Measurements from ENCODE around the gene JCHAIN. TPM values are rescaled to one million over a fixed set of nuclear protein-coding genes. Genes with fewer than 3 reads are reported as not detected.

JCHAIN gene
- total and polyA plus RNA-seq, 2 of the 4 experiments (the other 2 are of a cell fraction) = 0.72 to 0.86 TPM

GRCh38 chr4:70676554-70677090, 10.3 kb upstream of the JCHAIN start:
- Histone ChIP-seq H4K91ac (ENCODE audit: insufficient read depth, low read depth, low read length) (no peak overlapping the region), H3K56ac (ENCODE audit: extremely low read depth, insufficient read depth, low read length) (no peak overlapping the region), H4K20me1 (ENCODE audit: insufficient read depth, low read length) (no peaks in the 10 kb centered on the region), H2BK20ac (ENCODE audit: low read depth, low read length) (0 out of 2 replicates have a peak overlapping the region, but pooled peaks have one; percentile 72), H3K4me3 (ENCODE audit: insufficient read depth, low read depth, low read length) (no peak overlapping the region), H3K27me3 (ENCODE audit: control insufficient read depth, insufficient read depth, low read length) (no peaks in the 10 kb centered on the region; the same call in 1 of the 2 replicates), H3K9ac (ENCODE audit: low read depth, low read length) (no peak overlapping the region), H3K36me3 (ENCODE audit: control insufficient read depth, insufficient read depth, low read length) (no peaks in the 10 kb centered on the region), H2BK5ac (ENCODE audit: low read depth, low read length, poor library complexity, severe bottlenecking) (no peak overlapping the region), H2BK15ac (ENCODE audit: low read depth, low read length) (no peak overlapping the region), H3K9me3 (ENCODE audit: control insufficient read depth, insufficient read depth, low read length) (no peaks in the 10 kb centered on the region), H3K14ac (replicated peaks; ENCODE audit: low read depth, low read length) (no peak overlapping the region), H3K4ac (ENCODE audit: low read depth, low read length) (no peak overlapping the region), H4K8ac (ENCODE audit: low read depth in 2 of 2, low read length in 2 of 2) (no peak overlapping the region), H3K9me1 (ENCODE audit: insufficient read depth, low read length) (0 out of 2 replicates have a peak, but pooled peaks cover 2% of the 10 kb centered on the region), H2AFZ (replicated peaks; ENCODE audit: low read length, poor library complexity) (no peak overlapping the region), H3K4me2 (ENCODE audit: low read depth, low read length) (no peak overlapping the region), H2BK120ac (ENCODE audit: low read depth, low read length) (no peak overlapping the region), H3K23ac (ENCODE audit: low read depth, low read length) (no peak overlapping the region), H3K27ac (ENCODE audit: insufficient read depth, low read length) (no peak overlapping the region), H3K4me1 (ENCODE audit: control insufficient read depth, insufficient read depth, low read length) (no peaks in the 10 kb centered on the region), H2AK9ac (replicated peaks; ENCODE audit: low read depth, low read length, poor library complexity) (no peak overlapping the region), H4K5ac (ENCODE audit: low read depth, low read length) (no peak overlapping the region), H3K18ac (ENCODE audit: low read depth, low read length) (no peak overlapping the region), H2AK5ac (ENCODE audit: low read depth, low read length) (0 out of 2 replicates have a peak overlapping the region, but pooled peaks have one; percentile 16), H3K79me1 (ENCODE audit: low read depth in 1 of 2, low read length in 2 of 2) (no peaks in the 10 kb centered on the region)
- in situ Hi-C loops (cut with MboI; ENCODE audit: low sequenced_read_pairs) = no loop called here
- TF ChIP-seq RCOR1 (IDR thresholded peaks at IDR 0.05; ENCODE audit: insufficient replicate concordance, low read length) (no peak), USF2 (IDR thresholded peaks at IDR 0.05; ENCODE audit: low read depth, low read length) (no peak), MAFK (IDR thresholded peaks at IDR 0.05; ENCODE audit: low read depth, low read length) (no peak), FOS (IDR thresholded peaks at IDR 0.05; ENCODE audit: low read depth, low read length) (no peak), NFE2L2 (IDR thresholded peaks at IDR 0.05; ENCODE audit: low read depth, low read length) (no peak), POLR2A (IDR thresholded peaks at IDR 0.05; ENCODE audit: low read depth, low read length) (no peak), SMC3 (IDR thresholded peaks at IDR 0.05; ENCODE audit: low read depth, low read length) (no peak), RAD21 (IDR thresholded peaks at IDR 0.05; ENCODE audit: low read length) (no peak), MXI1 (IDR thresholded peaks at IDR 0.05; ENCODE audit: borderline replicate concordance, low read depth, low read length) (no peak), CEBPB (IDR thresholded peaks at IDR 0.05; ENCODE audit: low read depth, low read length) (no peak), ELK1 (IDR thresholded peaks at IDR 0.05; ENCODE audit: borderline replicate concordance, low read depth, low read length) (no peak), CHD1 (IDR thresholded peaks at IDR 0.05; ENCODE audit: low read depth, low read length) (no peak), MAZ (IDR thresholded peaks at IDR 0.05; ENCODE audit: borderline replicate concordance, low read depth, low read length) (no peak), CTCF (conservative IDR thresholded peaks at IDR 0.05; ENCODE audit: low read depth, low read length) (no peak)
- intact Hi-C loops (cut with micrococcal nuclease) = no loop called here
- ATAC-seq (ENCODE audit: low read depth) = no peak
- DNase-seq = no peak
- dilution Hi-C loops (cut with HindIII; ENCODE audit: low sequenced_read_pairs, unreplicated experiment) = no loop called here
- POLR2A ChIA-PET (ENCODE audit: unreplicated experiment) = no interaction called here
- BruUV-seq (replicated peaks) = no TSS peak
- WGBS, 2 experiments (ENCODE audit: extremely low coverage in 2 of 2, insufficient read length in 1 of 2) = no CpG with 5 or more reads among the region's 6 CpGs
- CTCF ChIA-PET = no interaction called here

Measured in IMR-90 (cell line).